Natural killer cell (primary cell): ENCODE data around the gene ZBTB46. TPM values are rescaled to one million over a fixed set of nuclear protein-coding genes. Genes with fewer than 3 reads are reported as not detected.
"Not testable (repeated sequence)": the region's sequence is repeated elsewhere in the genome, so short reads cannot be mapped to it uniquely, and the experiment has no call there.

Source experiments
- ATAC-seq, 3 donors: fragments of 150-1000 bp in 2 of 3; fragments of 200-7000 bp in 1 of 3; cut with Tn5 transposase; 1 replicate in 1 of 3; 2 replicates in 2 of 3; pipeline ENCODE4 v1.10.0; 2021; ENCODE audit warnings: mild to moderate bottlenecking in 2 of 3, moderate library complexity in 2 of 3
- DNase-seq, 2 donors: peaks; one replicate each; pipeline versions ENCODE4 v3.0.0 to v3.0.0-alpha.2; 2013 to 2021; ENCODE audit warnings: mixed read lengths in 1 of 2
- H3K27ac ChIP-seq: one replicate; pipeline ENCODE4 v1.5.1; 2013; ENCODE audit warnings: mild to moderate bottlenecking, low read length
- H3K27me3 ChIP-seq: one replicate; pipeline ENCODE4 v1.6.1; 2013; ENCODE audit warnings: low read length; ENCODE audit not compliant: control insufficient read depth, insufficient read depth
- H3K36me3 ChIP-seq: one replicate; pipeline ENCODE4 v1.6.1; 2013; ENCODE audit warnings: low read length; ENCODE audit not compliant: control insufficient read depth, insufficient read depth
- H3K4me1 ChIP-seq: one replicate; pipeline ENCODE4 v1.6.1; 2013; ENCODE audit warnings: low read length; ENCODE audit not compliant: control insufficient read depth, insufficient read depth
- H3K4me3 ChIP-seq: one replicate; pipeline ENCODE4 v1.5.1; 2013; ENCODE audit warnings: low read length
- H3K9me3 ChIP-seq: one replicate; pipeline ENCODE4 v1.6.1; 2013; ENCODE audit warnings: low read length; ENCODE audit not compliant: control insufficient read depth, insufficient read depth
- H3K27ac Mint-ChIP-seq, 2 donors: one replicate each; pipeline ENCODE4 v1.8.0; 2022; ENCODE audit warnings: mild to moderate bottlenecking in 2 of 2, mixed read lengths in 2 of 2, moderate library complexity in 1 of 2
- H3K27me3 Mint-ChIP-seq, 2 donors: one replicate each; pipeline ENCODE4 v1.8.0; 2022; ENCODE audit warnings: low read depth in 2 of 2, mixed read lengths in 2 of 2
- H3K36me3 Mint-ChIP-seq: one replicate; pipeline ENCODE4 v1.8.0; 2022; ENCODE audit warnings: mixed read lengths
- H3K4me1 Mint-ChIP-seq, 2 donors: one replicate each; pipeline ENCODE4 v1.8.0; 2022; ENCODE audit warnings: mixed read lengths in 2 of 2
- H3K4me3 Mint-ChIP-seq: one replicate; pipeline ENCODE4 v1.8.0; 2022; ENCODE audit warnings: mild to moderate bottlenecking, moderate library complexity, mixed read lengths
- H3K9me3 Mint-ChIP-seq, 2 donors: one replicate each; pipeline ENCODE4 v1.8.0; 2022; ENCODE audit warnings: mixed read lengths in 2 of 2
- WGBS: methylation state at CpG from one replicate; pipeline ENCODE4 v1.1.7; 2013; ENCODE audit warnings: missing lambda C conversion rate; ENCODE audit not compliant: insufficient coverage; 5-methylcytosine and 5-hydroxymethylcytosine counted together
- intact Hi-C: fragments of 100-400 bp; cut with micrococcal nuclease; formaldehyde crosslinking; loops from one replicate; pipeline ENCODE4 v1.14.2; 2022
- total RNA-seq, 4 donors: library from RNA; stranded (reverse); fragments of 120-200 nt in 1 of 4; gene quantifications; one replicate each; pipeline versions ENCODE4 v1.2.3 to v1.2.4, GENCODE V29; 2013 to 2022
- TF ChIP-seq, protein P1 (sequence below): fragments of 200-600 bp; IDR thresholded peaks from one replicate; pipeline ENCODE4 v1.8.0; 2022; ENCODE audit warnings: antibody characterized with exemption

The ZBTB46 gene
- total RNA-seq, 3 donors from 2014 or later (not counting 1 experiment from before 2014, with no cell fraction given) = 1.1 TPM

DNA sequence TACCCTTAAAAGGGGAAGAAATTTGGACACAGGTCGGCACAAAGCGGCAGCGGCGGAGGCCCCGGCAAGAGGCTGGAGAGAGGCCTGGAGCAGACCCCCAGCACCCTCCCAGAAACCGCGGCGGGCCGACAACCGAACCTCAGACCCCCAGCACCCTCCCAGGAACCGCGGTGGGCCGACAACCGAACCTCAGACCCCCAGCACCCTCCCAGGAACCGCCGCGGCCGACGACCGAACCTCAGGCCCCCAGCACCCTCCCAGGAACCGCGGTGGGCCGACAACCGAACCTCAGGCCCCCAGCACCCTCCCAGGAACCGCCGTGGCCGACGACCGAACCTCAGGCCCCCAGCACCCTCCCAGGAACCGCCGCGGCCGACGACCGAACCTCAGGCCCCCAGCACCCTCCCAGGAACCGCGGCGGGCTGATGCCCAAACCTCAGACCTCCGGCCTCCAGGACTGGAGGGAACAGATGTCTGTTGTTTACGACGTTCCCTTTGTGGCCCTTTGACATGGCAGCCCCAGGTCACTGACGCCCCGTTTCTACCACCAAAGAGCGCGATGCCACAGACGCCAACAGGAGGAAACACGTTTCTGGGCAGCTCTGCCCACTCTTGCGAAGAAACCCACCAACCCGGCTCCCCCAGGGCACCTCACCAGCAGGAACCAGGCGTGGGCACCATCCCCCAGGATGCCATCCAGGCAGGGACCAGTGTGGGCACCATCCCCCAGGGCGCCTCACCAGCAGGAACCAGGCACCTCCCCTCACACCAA is 28.4 kb downstream of the ZBTB46 start:
- H3K4me3 Mint-ChIP-seq = no peak overlapping the region
- 70% methylated on average over 51 of the region's 51 CpGs for WGBS
- Histone ChIP-seq H3K4me3 (no peak overlapping the region), H3K4me1 (peaks cover 16% of the 10 kb centered on the region), H3K36me3 (no peaks in the 10 kb centered on the region), H3K27ac (no peak overlapping the region), H3K27me3 (no peaks in the 10 kb centered on the region), H3K9me3 (no peaks in the 10 kb centered on the region)
- no peaks in the 10 kb centered on the region for H3K36me3 Mint-ChIP-seq
- H3K27ac Mint-ChIP-seq = no peak overlapping the region
- no peaks in the 10 kb centered on the region for H3K9me3 Mint-ChIP-seq
- TF ChIP-seq, protein P1, sequence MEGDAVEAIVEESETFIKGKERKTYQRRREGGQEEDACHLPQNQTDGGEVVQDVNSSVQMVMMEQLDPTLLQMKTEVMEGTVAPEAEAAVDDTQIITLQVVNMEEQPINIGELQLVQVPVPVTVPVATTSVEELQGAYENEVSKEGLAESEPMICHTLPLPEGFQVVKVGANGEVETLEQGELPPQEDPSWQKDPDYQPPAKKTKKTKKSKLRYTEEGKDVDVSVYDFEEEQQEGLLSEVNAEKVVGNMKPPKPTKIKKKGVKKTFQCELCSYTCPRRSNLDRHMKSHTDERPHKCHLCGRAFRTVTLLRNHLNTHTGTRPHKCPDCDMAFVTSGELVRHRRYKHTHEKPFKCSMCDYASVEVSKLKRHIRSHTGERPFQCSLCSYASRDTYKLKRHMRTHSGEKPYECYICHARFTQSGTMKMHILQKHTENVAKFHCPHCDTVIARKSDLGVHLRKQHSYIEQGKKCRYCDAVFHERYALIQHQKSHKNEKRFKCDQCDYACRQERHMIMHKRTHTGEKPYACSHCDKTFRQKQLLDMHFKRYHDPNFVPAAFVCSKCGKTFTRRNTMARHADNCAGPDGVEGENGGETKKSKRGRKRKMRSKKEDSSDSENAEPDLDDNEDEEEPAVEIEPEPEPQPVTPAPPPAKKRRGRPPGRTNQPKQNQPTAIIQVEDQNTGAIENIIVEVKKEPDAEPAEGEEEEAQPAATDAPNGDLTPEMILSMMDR = no peak
- DNase-seq (no peak), ATAC-seq (no peak)
- intact Hi-C loops = no loop called here
- peaks cover 5 to 6% of the 10 kb centered on the region in 2 donors for H3K4me1 Mint-ChIP-seq
- H3K27me3 Mint-ChIP-seq = peaks cover 11 to 19% of the 10 kb centered on the region in 2 donors

GRCh38 chr20:63801174-63801573 is 29.9 kb downstream of the ZBTB46 start:
- DNase-seq, H3K27ac ChIP-seq, H3K4me3 ChIP-seq, H3K9me3 Mint-ChIP-seq, H3K36me3 Mint-ChIP-seq, H3K9me3 ChIP-seq, H3K27me3 ChIP-seq, H3K27ac Mint-ChIP-seq, intact Hi-C loops, H3K4me3 Mint-ChIP-seq, H3K4me1 Mint-ChIP-seq, ATAC-seq, H3K36me3 ChIP-seq: not testable (repeated sequence)
- H3K4me1 ChIP-seq = peaks cover 16% of the 10 kb centered on the region
- H3K27me3 Mint-ChIP-seq = peaks cover 11 to 19% of the 10 kb centered on the region in 2 donors
- 91% methylated on average over 2 of the region's 2 CpGs for WGBS

- H3K4me3 Mint-ChIP-seq, H3K27ac Mint-ChIP-seq, H3K27ac ChIP-seq, intact Hi-C loops, H3K4me1 Mint-ChIP-seq, H3K36me3 ChIP-seq, H3K36me3 Mint-ChIP-seq, DNase-seq, H3K9me3 Mint-ChIP-seq, H3K27me3 ChIP-seq, ATAC-seq, H3K4me3 ChIP-seq, H3K9me3 ChIP-seq: not testable (repeated sequence)
- H3K4me1 ChIP-seq = peaks cover 19% of the 10 kb centered on the region
- WGBS = 95% methylated on average over 27 of the region's 27 CpGs
- H3K27me3 Mint-ChIP-seq = peaks cover 11 to 19% of the 10 kb centered on the region in 2 donors
These were observed 30.7 kb downstream of the ZBTB46 start for GRCh38 chr20:63800411-63800810.

GRCh38 chr20:63799127-63799526 is 31.9 kb downstream of the ZBTB46 start:
- H3K4me3 Mint-ChIP-seq, H3K4me1 Mint-ChIP-seq, H3K36me3 ChIP-seq, H3K27me3 ChIP-seq, DNase-seq, ATAC-seq, H3K27ac ChIP-seq, H3K36me3 Mint-ChIP-seq, intact Hi-C loops, H3K4me3 ChIP-seq, H3K9me3 ChIP-seq, H3K9me3 Mint-ChIP-seq, H3K27ac Mint-ChIP-seq: not testable (repeated sequence)
- peaks cover 16% of the 10 kb centered on the region for H3K4me1 ChIP-seq
- 88% methylated on average over 3 of the region's 5 CpGs for WGBS
- peaks cover 11 to 17% of the 10 kb centered on the region in 2 donors for H3K27me3 Mint-ChIP-seq

DNA sequence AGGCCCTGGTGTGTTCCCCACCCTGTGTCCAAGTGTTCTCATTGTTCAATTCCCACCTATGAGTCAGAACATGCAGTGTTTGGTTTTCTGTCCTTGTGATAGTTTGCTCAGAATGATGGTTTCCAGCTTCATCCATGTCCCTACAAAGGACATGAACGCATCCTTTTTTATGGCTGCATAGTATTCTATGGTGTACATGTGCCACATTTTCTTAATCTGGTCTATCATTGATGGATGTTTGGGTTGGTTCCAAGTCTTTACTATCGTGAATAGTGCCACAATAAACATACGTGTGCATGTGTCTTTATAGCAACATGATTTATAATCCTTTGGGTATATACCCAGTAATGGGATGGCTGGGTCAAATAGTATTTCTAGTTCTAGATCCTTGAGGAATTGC is 33.9 kb downstream of the ZBTB46 start:
- H3K4me1 ChIP-seq, H3K27ac ChIP-seq, H3K4me3 ChIP-seq, DNase-seq, H3K4me3 Mint-ChIP-seq, H3K9me3 Mint-ChIP-seq, H3K9me3 ChIP-seq, H3K4me1 Mint-ChIP-seq, H3K36me3 Mint-ChIP-seq, H3K27me3 Mint-ChIP-seq, H3K27ac Mint-ChIP-seq, H3K36me3 ChIP-seq, ATAC-seq, H3K27me3 ChIP-seq: not testable (repeated sequence)
- intact Hi-C loops = loop anchor here (2.0 kb wide), 1 partner anchor 258 kb away; no protein-coding TSS in a partner anchor
- WGBS = no CpG with 5 or more reads among the region's 3 CpGs
